ENCODE measurements around the gene CHCHD6.

DNA sequence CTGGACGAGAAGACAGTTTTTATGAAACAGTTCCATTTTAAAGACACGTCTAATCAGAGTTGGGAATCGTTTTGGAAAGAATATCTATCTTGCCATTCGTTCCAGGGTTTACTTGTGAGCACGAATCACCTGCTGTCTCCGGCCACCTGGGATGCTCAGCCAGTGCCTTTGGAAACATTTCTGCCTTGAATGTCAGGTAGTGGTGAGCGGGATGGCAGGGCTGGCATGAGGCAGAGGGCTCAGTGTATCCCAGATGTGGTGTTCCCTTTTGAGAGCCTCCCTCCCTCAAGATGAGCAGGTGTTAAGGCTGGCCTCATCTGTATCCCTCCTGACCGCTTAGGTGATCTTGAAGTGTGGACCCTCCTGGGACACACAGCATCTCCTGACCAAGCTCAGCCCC lies 231.0 kb downstream of the CHCHD6 start:
- no peak for TF ChIP-seq JUND (IDR thresholded peaks at IDR 0.05)
- TF ChIP-seq, protein P1, sequence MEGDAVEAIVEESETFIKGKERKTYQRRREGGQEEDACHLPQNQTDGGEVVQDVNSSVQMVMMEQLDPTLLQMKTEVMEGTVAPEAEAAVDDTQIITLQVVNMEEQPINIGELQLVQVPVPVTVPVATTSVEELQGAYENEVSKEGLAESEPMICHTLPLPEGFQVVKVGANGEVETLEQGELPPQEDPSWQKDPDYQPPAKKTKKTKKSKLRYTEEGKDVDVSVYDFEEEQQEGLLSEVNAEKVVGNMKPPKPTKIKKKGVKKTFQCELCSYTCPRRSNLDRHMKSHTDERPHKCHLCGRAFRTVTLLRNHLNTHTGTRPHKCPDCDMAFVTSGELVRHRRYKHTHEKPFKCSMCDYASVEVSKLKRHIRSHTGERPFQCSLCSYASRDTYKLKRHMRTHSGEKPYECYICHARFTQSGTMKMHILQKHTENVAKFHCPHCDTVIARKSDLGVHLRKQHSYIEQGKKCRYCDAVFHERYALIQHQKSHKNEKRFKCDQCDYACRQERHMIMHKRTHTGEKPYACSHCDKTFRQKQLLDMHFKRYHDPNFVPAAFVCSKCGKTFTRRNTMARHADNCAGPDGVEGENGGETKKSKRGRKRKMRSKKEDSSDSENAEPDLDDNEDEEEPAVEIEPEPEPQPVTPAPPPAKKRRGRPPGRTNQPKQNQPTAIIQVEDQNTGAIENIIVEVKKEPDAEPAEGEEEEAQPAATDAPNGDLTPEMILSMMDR (IDR thresholded peaks at IDR 0.05 in 2 of 3, conservative IDR thresholded peaks at IDR 0.05 in 1 of 3; ENCODE audit: borderline replicate concordance in 1 of 3, insufficient read depth in 1 of 3, low read depth in 2 of 3, low read length in 2 of 3) = no peak
- TF ChIP-seq POLR2AphosphoS5 (IDR thresholded peaks at IDR 0.05; ENCODE audit: low read depth, low read length) = no peak
- TF ChIP-seq ZNF274 (IDR thresholded peaks at IDR 0.05; ENCODE audit: low read depth, low read length) = no peak
- TF ChIP-seq, protein P2, sequence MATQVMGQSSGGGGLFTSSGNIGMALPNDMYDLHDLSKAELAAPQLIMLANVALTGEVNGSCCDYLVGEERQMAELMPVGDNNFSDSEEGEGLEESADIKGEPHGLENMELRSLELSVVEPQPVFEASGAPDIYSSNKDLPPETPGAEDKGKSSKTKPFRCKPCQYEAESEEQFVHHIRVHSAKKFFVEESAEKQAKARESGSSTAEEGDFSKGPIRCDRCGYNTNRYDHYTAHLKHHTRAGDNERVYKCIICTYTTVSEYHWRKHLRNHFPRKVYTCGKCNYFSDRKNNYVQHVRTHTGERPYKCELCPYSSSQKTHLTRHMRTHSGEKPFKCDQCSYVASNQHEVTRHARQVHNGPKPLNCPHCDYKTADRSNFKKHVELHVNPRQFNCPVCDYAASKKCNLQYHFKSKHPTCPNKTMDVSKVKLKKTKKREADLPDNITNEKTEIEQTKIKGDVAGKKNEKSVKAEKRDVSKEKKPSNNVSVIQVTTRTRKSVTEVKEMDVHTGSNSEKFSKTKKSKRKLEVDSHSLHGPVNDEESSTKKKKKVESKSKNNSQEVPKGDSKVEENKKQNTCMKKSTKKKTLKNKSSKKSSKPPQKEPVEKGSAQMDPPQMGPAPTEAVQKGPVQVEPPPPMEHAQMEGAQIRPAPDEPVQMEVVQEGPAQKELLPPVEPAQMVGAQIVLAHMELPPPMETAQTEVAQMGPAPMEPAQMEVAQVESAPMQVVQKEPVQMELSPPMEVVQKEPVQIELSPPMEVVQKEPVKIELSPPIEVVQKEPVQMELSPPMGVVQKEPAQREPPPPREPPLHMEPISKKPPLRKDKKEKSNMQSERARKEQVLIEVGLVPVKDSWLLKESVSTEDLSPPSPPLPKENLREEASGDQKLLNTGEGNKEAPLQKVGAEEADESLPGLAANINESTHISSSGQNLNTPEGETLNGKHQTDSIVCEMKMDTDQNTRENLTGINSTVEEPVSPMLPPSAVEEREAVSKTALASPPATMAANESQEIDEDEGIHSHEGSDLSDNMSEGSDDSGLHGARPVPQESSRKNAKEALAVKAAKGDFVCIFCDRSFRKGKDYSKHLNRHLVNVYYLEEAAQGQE (IDR thresholded peaks at IDR 0.05; ENCODE audit: low read depth) = no peak
- TF ChIP-seq EGR1 (IDR thresholded peaks at IDR 0.05; ENCODE audit: low read depth) = no peak
- no peak for TF ChIP-seq POLR2A (IDR thresholded peaks at IDR 0.05; ENCODE audit: borderline replicate concordance, extremely low read depth, insufficient read depth, insufficient read length)
- no peak for TF ChIP-seq RAD21 (IDR thresholded peaks at IDR 0.05; ENCODE audit: low read depth)

Measured in HCT116 (cell line).